HUES48 (cell line): ENCODE results near the gene DUSP3.
"Not testable (repeated sequence)": the region's sequence is repeated elsewhere in the genome, so short reads cannot be mapped to it uniquely, and the experiment has no call there.

Experiments
- H3K27ac ChIP-seq: one replicate; pipeline ENCODE4 v1.7.0; 2013; ENCODE audit warnings: low read depth, low read length, inconsistent platforms
- H3K27me3 ChIP-seq: 2 replicates; pipeline ENCODE4 v1.6.1; 2013; ENCODE audit warnings: mild to moderate bottlenecking, low read length; ENCODE audit not compliant: control insufficient read depth, insufficient read depth
- H3K36me3 ChIP-seq: 2 replicates; pipeline ENCODE4 v1.6.1; 2013; ENCODE audit warnings: low read length; ENCODE audit not compliant: control insufficient read depth, insufficient read depth
- H3K4me1 ChIP-seq: 2 replicates; pipeline ENCODE4 v1.6.1; 2013; ENCODE audit warnings: mild to moderate bottlenecking, low read length; ENCODE audit not compliant: control insufficient read depth, insufficient read depth
- H3K4me3 ChIP-seq: 2 replicates; pipeline ENCODE4 v1.5.1; 2013; ENCODE audit warnings: mild to moderate bottlenecking, low read depth, low read length
- H3K9ac ChIP-seq: 2 replicates; pipeline ENCODE4 v1.6.1; 2013; ENCODE audit warnings: mild to moderate bottlenecking, low read depth, low read length, moderate library complexity
- H3K9me3 ChIP-seq: 2 replicates; pipeline ENCODE4 v1.6.1; 2013; ENCODE audit warnings: low read length; ENCODE audit not compliant: control insufficient read depth, insufficient read depth

DUSP3 gene

GRCh38 chr17:43800736-43801135, 22.0 kb upstream of the DUSP3 start:
- peaks cover 2% of the 10 kb centered on the region; the same call in 1 of the 2 replicates for H3K9me3 ChIP-seq
- H3K4me3 ChIP-seq, result no peak overlapping the region
- H3K27me3 ChIP-seq, result no peaks in the 10 kb centered on the region
- peaks cover 34% of the 10 kb centered on the region for H3K4me1 ChIP-seq
- no peaks in the 10 kb centered on the region for H3K36me3 ChIP-seq
- H3K9ac ChIP-seq, result no peak overlapping the region
- H3K27ac ChIP-seq, result no peak overlapping the region

GRCh38 chr17:43799047-43799446, 20.3 kb upstream of the DUSP3 start:
- Histone ChIP-seq H3K9me3 (peaks cover 2% of the 10 kb centered on the region; the same call in 1 of the 2 replicates), H3K4me1 (peaks cover 24% of the 10 kb centered on the region), H3K36me3 (no peaks in the 10 kb centered on the region), H3K4me3 (no peak overlapping the region), H3K9ac (no peak overlapping the region), H3K27ac (no peak overlapping the region), H3K27me3 (no peaks in the 10 kb centered on the region)

GRCh38 chr17:43798024-43798423, 19.2 kb upstream of the DUSP3 start:
- H3K36me3 ChIP-seq, H3K27me3 ChIP-seq, H3K9ac ChIP-seq, H3K9me3 ChIP-seq, H3K4me3 ChIP-seq, H3K27ac ChIP-seq: not testable (repeated sequence)
- H3K4me1 ChIP-seq, result peaks cover 13% of the 10 kb centered on the region

GRCh38 chr17:43792668-43793067, 13.9 kb upstream of the DUSP3 start:
- H3K27me3 ChIP-seq, H3K27ac ChIP-seq, H3K9ac ChIP-seq, H3K4me3 ChIP-seq, H3K9me3 ChIP-seq, H3K36me3 ChIP-seq, H3K4me1 ChIP-seq: not testable (repeated sequence)

- no peak overlapping the region for H3K9ac ChIP-seq
- H3K36me3 ChIP-seq, result no peaks in the 10 kb centered on the region
- H3K27me3 ChIP-seq, result no peaks in the 10 kb centered on the region
- H3K4me1 ChIP-seq, result no peaks in the 10 kb centered on the region
- H3K9me3 ChIP-seq, result no peaks in the 10 kb centered on the region
- H3K27ac ChIP-seq, result no peak overlapping the region
- H3K4me3 ChIP-seq, result no peak overlapping the region
Observed at GRCh38 chr17:43791589-43791988, 12.8 kb upstream of the DUSP3 start.

- no peak overlapping the region for H3K9ac ChIP-seq
- no peaks in the 10 kb centered on the region for H3K36me3 ChIP-seq
- H3K27me3 ChIP-seq, result no peaks in the 10 kb centered on the region
- H3K9me3 ChIP-seq, result no peaks in the 10 kb centered on the region
- H3K4me1 ChIP-seq, result no peaks in the 10 kb centered on the region
- no peak overlapping the region for H3K4me3 ChIP-seq
- no peak overlapping the region for H3K27ac ChIP-seq
Observed at GRCh38 chr17:43790311-43790940, 11.6 kb upstream of the DUSP3 start.

- Histone ChIP-seq H3K9me3 (no peaks in the 10 kb centered on the region), H3K36me3 (no peaks in the 10 kb centered on the region), H3K27ac (no peak overlapping the region), H3K4me1 (no peaks in the 10 kb centered on the region), H3K9ac (no peak overlapping the region), H3K27me3 (no peaks in the 10 kb centered on the region), H3K4me3 (no peak overlapping the region)
Observed at GRCh38 chr17:43789482-43789881, 10.7 kb upstream of the DUSP3 start.

- Histone ChIP-seq H3K4me1 (no peaks in the 10 kb centered on the region), H3K27me3 (no peaks in the 10 kb centered on the region), H3K9me3 (no peaks in the 10 kb centered on the region)
Observed at GRCh38 chr17:43788540-43788939, 9.8 kb upstream of the DUSP3 start.

GRCh38 chr17:43787728-43788127, 9.0 kb upstream of the DUSP3 start:
- H3K4me1 ChIP-seq, result no peaks in the 10 kb centered on the region
- H3K27ac ChIP-seq, result no peak overlapping the region
- no peak overlapping the region for H3K4me3 ChIP-seq
- no peaks in the 10 kb centered on the region for H3K27me3 ChIP-seq
- no peaks in the 10 kb centered on the region for H3K36me3 ChIP-seq
- H3K9ac ChIP-seq, result no peak overlapping the region
- H3K9me3 ChIP-seq, result no peaks in the 10 kb centered on the region

More at GRCh38 chr17:43788540-43788939, 9.8 kb upstream of the DUSP3 start:
- H3K27ac ChIP-seq, result no peak overlapping the region
- H3K9ac ChIP-seq, result no peak overlapping the region
- H3K4me3 ChIP-seq, result no peak overlapping the region
- no peaks in the 10 kb centered on the region for H3K36me3 ChIP-seq

- no peak overlapping the region for H3K27ac ChIP-seq
- H3K36me3 ChIP-seq, result no peaks in the 10 kb centered on the region
- no peak overlapping the region for H3K4me3 ChIP-seq
- peaks cover 9% of the 10 kb centered on the region for H3K27me3 ChIP-seq
- no peak overlapping the region for H3K9ac ChIP-seq
- H3K4me1 ChIP-seq, result peaks cover 5% of the 10 kb centered on the region
- H3K9me3 ChIP-seq, result no peaks in the 10 kb centered on the region
Observed at GRCh38 chr17:43784628-43785101, 5.9 kb upstream of the DUSP3 start.

GRCh38 chr17:43784068-43784467, 5.3 kb upstream of the DUSP3 start:
- H3K9me3 ChIP-seq, result no peaks in the 10 kb centered on the region
- H3K27ac ChIP-seq, result no peak overlapping the region
- H3K9ac ChIP-seq, result no peak overlapping the region
- H3K36me3 ChIP-seq, result no peaks in the 10 kb centered on the region
- no peak overlapping the region for H3K4me3 ChIP-seq
- peaks cover 11% of the 10 kb centered on the region for H3K4me1 ChIP-seq
- H3K27me3 ChIP-seq, result peaks cover 12% of the 10 kb centered on the region
